CD14-positive monocyte (primary cell): ENCODE measurements around the gene ARL13B. TPM values are rescaled to one million over a fixed set of nuclear protein-coding genes. Genes with fewer than 3 reads are reported as not detected.

Source experiments
- DNase-seq, 3 donors: peaks; one replicate each; pipeline ENCODE4 v3.0.0-alpha.2; 2011 to 2022
- H2AFZ ChIP-seq: 2 replicates; pipeline ENCODE4 v1.6.0; 2012; ENCODE audit warnings: mild to moderate bottlenecking, low read depth, low read length, inconsistent platforms; ENCODE audit not compliant: insufficient read depth, poor library complexity, severe bottlenecking
- H3K27ac ChIP-seq, 2 donors: 1 replicate in 1 of 2; 2 replicates in 1 of 2; pipeline ENCODE4 v1.5.1; 2012 to 2013; ENCODE audit warnings: low read length in 2 of 2, control low read depth in 1 of 2, inconsistent platforms in 1 of 2, low read depth in 1 of 2, mild to moderate bottlenecking in 1 of 2
- H3K27me3 ChIP-seq, 2 donors: one replicate each; pipeline versions ENCODE4 v1.6.0 to v1.6.1; 2011 to 2013; ENCODE audit warnings: low read length in 2 of 2; ENCODE audit not compliant: control insufficient read depth in 2 of 2, insufficient read depth in 2 of 2
- H3K36me3 ChIP-seq, 2 donors: replicated peaks in 1 of 2; 1 replicate in 1 of 2; 2 replicates in 1 of 2; pipeline versions ENCODE4 v1.5.1 to v1.6.1; 2012 to 2013; ENCODE audit warnings: low read length in 2 of 2, control low read depth in 1 of 2, inconsistent platforms in 1 of 2, mild to moderate bottlenecking in 1 of 2; ENCODE audit not compliant: insufficient read depth in 2 of 2, control insufficient read depth in 1 of 2
- H3K4me1 ChIP-seq, 2 donors: 1 replicate in 1 of 2; 2 replicates in 1 of 2; pipeline versions ENCODE4 v1.5.1 to v1.6.1; 2012 to 2013; ENCODE audit warnings: low read length in 2 of 2, control low read depth in 1 of 2, inconsistent platforms in 1 of 2, mild to moderate bottlenecking in 1 of 2, moderate library complexity in 1 of 2; ENCODE audit not compliant: insufficient read depth in 2 of 2, control insufficient read depth in 1 of 2
- H3K4me2 ChIP-seq: replicated peaks from 2 replicates; pipeline ENCODE3; 2012; ENCODE audit warnings: low read length, moderate library complexity, mild to moderate bottlenecking; ENCODE audit not compliant: poor library complexity, severe bottlenecking; ENCODE audit errors: extremely low read depth
- H3K4me3 ChIP-seq, 3 experiments: fragments of 200-600 bp in 1 of 3; sonication (generic) in 1 of 3; replicated peaks in 1 of 3; 1 replicate in 2 of 3; 2 replicates in 1 of 3; pipeline ENCODE4 v1.5.1; 2011 to 2013; ENCODE audit warnings: low read length in 3 of 3, mild to moderate bottlenecking in 3 of 3, control low read depth in 2 of 3, low read depth in 2 of 3, inconsistent platforms in 1 of 3, moderate library complexity in 1 of 3
- H3K79me2 ChIP-seq: 2 replicates; pipeline ENCODE4 v1.6.0; 2012; ENCODE audit warnings: mild to moderate bottlenecking, control low read depth, inconsistent platforms, low read length, moderate library complexity; ENCODE audit not compliant: insufficient read depth
- H3K9ac ChIP-seq: 2 replicates; pipeline ENCODE4 v1.6.0; 2017; ENCODE audit warnings: low read length, mild to moderate bottlenecking; ENCODE audit not compliant: insufficient read depth, poor library complexity, severe bottlenecking
- H3K9me3 ChIP-seq, 2 donors: replicated peaks in 1 of 2; 1 replicate in 1 of 2; 2 replicates in 1 of 2; pipeline versions ENCODE4 v1.5.1 to v1.6.1; 2012 to 2013; ENCODE audit warnings: low read length in 2 of 2, control low read depth in 1 of 2; ENCODE audit not compliant: control insufficient read depth in 1 of 2, insufficient read depth in 1 of 2
- H4K20me1 ChIP-seq: 2 replicates; pipeline ENCODE4 v1.6.0; 2012; ENCODE audit warnings: mild to moderate bottlenecking, low read length, control low read depth, moderate library complexity; ENCODE audit not compliant: insufficient read depth
- H3K27ac Mint-ChIP-seq, 7 donors: one replicate each; pipeline ENCODE4 v1.8.0; 2020; ENCODE audit warnings: mild to moderate bottlenecking in 7 of 7, mixed read lengths in 7 of 7, moderate library complexity in 6 of 7, inconsistent platforms in 2 of 7
- H3K27me3 Mint-ChIP-seq, 3 donors: one replicate each; pipeline ENCODE4 v1.8.0; 2021 to 2022; ENCODE audit warnings: low read depth in 3 of 3, mild to moderate bottlenecking in 3 of 3, mixed read lengths in 3 of 3, moderate library complexity in 3 of 3, inconsistent platforms in 1 of 3
- H3K36me3 Mint-ChIP-seq, 2 donors: one replicate each; pipeline ENCODE4 v1.8.0; 2020; ENCODE audit warnings: mixed read lengths in 2 of 2, inconsistent platforms in 1 of 2, mild to moderate bottlenecking in 1 of 2
- H3K4me1 Mint-ChIP-seq: one replicate; pipeline ENCODE4 v1.8.0; 2020; ENCODE audit warnings: mild to moderate bottlenecking, mixed read lengths
- H3K4me3 Mint-ChIP-seq, 2 donors: one replicate each; pipeline ENCODE4 v1.8.0; 2020; ENCODE audit warnings: mild to moderate bottlenecking in 2 of 2, mixed read lengths in 2 of 2, moderate library complexity in 1 of 2
- H3K9me3 Mint-ChIP-seq, 7 donors: one replicate each; pipeline ENCODE4 v1.8.0; 2020 to 2022; ENCODE audit warnings: mixed read lengths in 7 of 7, mild to moderate bottlenecking in 6 of 7, moderate library complexity in 6 of 7, inconsistent platforms in 2 of 7
- CTCF ChIP-seq: fragments of 200-600 bp; IDR thresholded peaks from one replicate; pipeline ENCODE4 v1.8.0; 2022; ENCODE audit warnings: antibody characterized with exemption, mild to moderate bottlenecking
- WGBS: methylation state at CpG from one replicate; pipeline ENCODE4 v1.1.5; 2013; ENCODE audit warnings: missing lambda C conversion rate; ENCODE audit not compliant: insufficient coverage; 5-methylcytosine and 5-hydroxymethylcytosine counted together
- intact Hi-C, 2 donors: fragments of 100-400 bp; cut with micrococcal nuclease; formaldehyde crosslinking; loops; one replicate each; pipeline versions ENCODE4 v1.15.0 to v1.15.1; 2023
- polyA plus RNA-seq, 3 donors: library from polyadenylated mRNA; depleted of rRNA in 1 of 3; unstranded in 2 of 3; stranded (reverse) in 1 of 3; fragments of 300-500 nt in 2 of 3; fragments of >200 nt in 1 of 3; fragmentation: Illumina TruSeq in 2 of 3; gene quantifications; 1 replicate in 2 of 3; 2 replicates in 1 of 3; pipeline ENCODE4 v1.2.3, GENCODE V29; 2012 to 2021

Gene ARL13B
- polyA plus RNA-seq, 3 donors, result 0.97 to 3.8 (median 3.0) TPM

GRCh38 chr3:94092086-94092485 lies 112.1 kb downstream of the ARL13B start:
- Histone ChIP-seq H3K36me3 (peaks cover 29 to 74% of the 10 kb centered on the region in 2 donors), H4K20me1 (peaks cover 7% of the 10 kb centered on the region), H3K4me2 (no peak overlapping the region), H2AFZ (no peak overlapping the region), H3K79me2 (no peaks in the 10 kb centered on the region), H3K4me1 (peaks cover 7 to 10% of the 10 kb centered on the region in 2 donors), H3K4me3 (no peak overlapping the region), H3K27ac (peak overlapping the region in 1 of 2 donors; percentile 65), H3K9me3 (no peaks in the 10 kb centered on the region), H3K9ac (no peak overlapping the region), H3K27me3 (no peaks in the 10 kb centered on the region)
- Mint-ChIP-seq H3K4me3 (peak overlapping the region in 1 of 2 donors; percentile 52), H3K36me3 (peaks cover 54 to 63% of the 10 kb centered on the region in 2 donors), H3K9me3 (peaks cover 0 to 2% (median 0%) of the 10 kb centered on the region in 7 donors), H3K4me1 (peaks cover 15% of the 10 kb centered on the region), H3K27me3 (no peaks in the 10 kb centered on the region), H3K27ac (peak overlapping the region; percentile 28 to 80 (median 71))
- intact Hi-C loops, result no loop called here
- WGBS, result no CpG with 5 or more reads among the region's 1 CpG
- DNase-seq, result peak in 2 of 3 donors; percentile 31 to 33
- no peak for TF ChIP-seq CTCF

- no CpG with 5 or more reads among the region's 1 CpG for WGBS
- no peak overlapping the region for H2AFZ ChIP-seq
- peaks cover 53 to 64% of the 10 kb centered on the region in 2 donors for H3K36me3 Mint-ChIP-seq
Observed at GRCh38 chr3:94093151-94093550, 113.2 kb downstream of the ARL13B start.

More at GRCh38 chr3:94093151-94093550, 113.2 kb downstream of the ARL13B start:
- TF ChIP-seq CTCF, result no peak
- Histone ChIP-seq H3K4me3 (no peak overlapping the region), H3K9ac (no peak overlapping the region), H3K4me1 (peaks cover 15 to 18% of the 10 kb centered on the region in 2 donors), H3K27me3 (no peaks in the 10 kb centered on the region), H4K20me1 (peaks cover 7% of the 10 kb centered on the region), H3K36me3 (peaks cover 33 to 73% of the 10 kb centered on the region in 2 donors), H3K4me2 (no peak overlapping the region), H3K27ac (no peak overlapping the region), H3K9me3 (no peaks in the 10 kb centered on the region), H3K79me2 (no peaks in the 10 kb centered on the region)
- H3K27ac Mint-ChIP-seq, result peak overlapping the region in 2 of 7 donors; percentile 6 to 58
- H3K9me3 Mint-ChIP-seq, result no peaks in the 10 kb centered on the region
- H3K27me3 Mint-ChIP-seq, result no peaks in the 10 kb centered on the region
- no peak for DNase-seq
- no peak overlapping the region for H3K4me3 Mint-ChIP-seq
- intact Hi-C loops, result no loop called here
- H3K4me1 Mint-ChIP-seq, result peaks cover 21% of the 10 kb centered on the region
